ENCODE data around the gene FAM163B.

The FAM163B gene

GRCh38 chr9:133540698-133541025, 68.5 kb downstream of the FAM163B start:
- TF ChIP-seq CTCF (IDR thresholded peaks at IDR 0.05; ENCODE audit: low read depth, low read length), result no peak
- no peak for DNase-seq (ENCODE audit: extremely low read depth, low read depth)

- no peak for DNase-seq (ENCODE audit: extremely low read depth, low read depth)
- TF ChIP-seq CTCF (IDR thresholded peaks at IDR 0.05; ENCODE audit: low read depth, low read length), result no peak
Measured at GRCh38 chr9:133539991-133540697, 69.0 kb downstream of the FAM163B start.

DNA sequence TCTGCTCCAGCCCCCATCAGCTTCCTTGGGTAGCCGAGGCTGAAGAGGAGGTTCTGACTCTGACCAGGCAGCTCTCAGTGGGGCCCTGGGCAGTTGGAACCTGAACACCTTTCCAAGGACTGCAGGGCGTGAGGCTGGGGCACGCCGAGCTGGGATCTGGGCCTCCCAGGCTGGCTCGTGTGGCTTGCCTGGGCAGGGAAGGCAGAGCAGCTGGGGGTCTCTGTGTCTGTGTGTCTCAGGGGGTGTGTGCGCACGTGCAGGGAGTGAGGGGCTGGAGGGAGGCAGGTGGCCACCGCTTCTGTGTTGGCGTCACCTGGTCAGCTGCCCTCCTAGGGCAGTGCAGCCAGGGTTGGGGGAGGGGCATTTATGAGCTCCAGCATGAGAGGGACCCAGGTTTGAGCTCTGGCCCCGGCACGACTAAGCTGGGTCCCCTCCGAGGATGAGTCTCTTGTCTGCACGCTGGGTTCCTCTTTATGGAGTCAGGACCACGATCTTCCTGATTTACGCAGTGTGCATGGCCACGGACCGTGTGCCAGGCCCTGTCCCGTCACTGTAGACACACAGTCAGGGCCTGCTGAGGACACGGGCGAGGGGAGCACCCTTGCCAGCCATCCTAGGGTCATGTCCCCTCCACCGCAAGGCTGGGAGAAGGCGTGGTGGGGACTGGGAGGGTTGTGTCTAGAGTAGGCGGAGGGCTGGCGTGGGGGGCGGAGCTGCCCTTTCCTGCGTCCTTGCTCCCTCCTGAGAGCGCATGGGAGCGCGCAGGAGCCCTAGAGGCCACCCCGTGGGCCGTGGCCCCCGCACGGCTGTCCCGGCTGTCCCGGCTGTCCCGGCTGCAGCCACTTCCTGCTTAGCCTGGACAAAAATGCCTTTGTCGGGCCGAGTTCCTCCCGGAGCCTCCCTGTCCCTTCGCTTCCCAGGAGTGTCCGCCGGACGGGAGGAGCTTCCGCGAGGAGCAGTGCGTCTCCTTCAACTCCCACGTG, 70.0 kb downstream of the FAM163B start:
- DNase-seq (ENCODE audit: extremely low read depth, low read depth), result no peak
- no peak for TF ChIP-seq CTCF (IDR thresholded peaks at IDR 0.05; ENCODE audit: low read depth, low read length)

DNA sequence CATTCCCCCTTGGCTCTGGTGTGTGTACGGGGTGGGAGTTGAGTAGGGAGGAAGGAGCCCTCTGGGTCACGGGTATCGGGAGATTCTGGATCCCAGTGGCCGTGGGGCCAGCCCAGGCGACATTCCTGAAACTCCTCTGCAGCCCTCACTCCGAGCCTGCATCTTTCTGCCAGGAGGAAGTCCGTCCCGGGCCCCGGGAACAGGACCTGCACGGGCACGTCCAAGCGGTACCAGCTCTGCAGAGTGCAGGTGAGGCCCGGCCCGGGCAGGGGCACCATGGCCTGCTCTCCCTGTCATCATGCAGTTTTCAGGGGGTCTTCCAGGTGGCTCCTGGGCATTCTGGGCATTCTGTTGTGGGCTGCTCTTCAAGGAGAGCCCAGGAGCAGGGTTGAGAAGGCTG, 71.0 kb downstream of the FAM163B start:
- TF ChIP-seq CTCF (IDR thresholded peaks at IDR 0.05; ENCODE audit: low read depth, low read length), result no peak
- no peak for DNase-seq (ENCODE audit: extremely low read depth, low read depth)

DNA sequence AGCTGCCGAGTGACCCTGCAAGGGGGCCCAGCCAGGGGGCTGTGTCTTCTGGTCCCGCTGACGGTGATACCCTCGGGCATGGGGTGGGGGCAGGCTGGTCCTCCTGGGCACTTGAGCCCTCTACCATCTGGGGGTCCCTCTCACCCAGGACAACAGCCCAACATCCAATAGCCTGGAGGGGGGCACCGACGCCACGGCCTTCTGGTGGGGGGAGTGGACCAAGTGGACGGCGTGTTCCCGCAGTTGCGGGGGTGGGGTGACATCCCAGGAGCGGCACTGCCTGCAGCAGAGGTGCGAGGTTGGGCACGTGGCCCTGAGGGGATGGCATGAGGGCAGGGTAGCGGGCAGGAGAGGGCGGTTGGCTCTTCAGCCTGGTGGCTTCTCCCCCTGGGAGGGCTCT, 71.9 kb downstream of the FAM163B start:
- TF ChIP-seq CTCF (IDR thresholded peaks at IDR 0.05; ENCODE audit: low read depth, low read length), result no peak
- no peak for DNase-seq (ENCODE audit: extremely low read depth, low read depth)

GRCh38 chr9:133536536-133536935, 72.7 kb downstream of the FAM163B start:
- TF ChIP-seq CTCF (IDR thresholded peaks at IDR 0.05; ENCODE audit: low read depth, low read length), result no peak
- no peak for DNase-seq (ENCODE audit: extremely low read depth, low read depth)

DNA sequence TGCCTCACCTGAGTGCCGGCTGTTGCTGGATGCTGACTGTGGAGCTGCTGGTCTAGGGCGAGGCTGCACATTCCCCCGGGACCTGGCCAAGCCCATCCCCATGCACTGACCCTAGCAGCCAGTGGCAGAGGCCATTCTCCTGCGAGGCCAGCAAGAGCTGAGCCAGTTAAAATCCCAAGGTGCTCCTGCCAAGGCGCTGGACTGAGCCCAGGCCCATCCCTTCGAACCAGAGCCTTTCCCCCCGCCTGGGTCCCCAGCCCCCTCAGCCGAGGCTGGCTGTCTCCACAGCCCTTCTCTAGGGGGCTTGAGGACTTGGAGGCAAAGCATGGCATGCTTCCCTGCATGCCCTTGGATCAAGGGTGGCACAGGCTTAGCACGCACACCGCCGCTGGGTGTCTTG, 73.1 kb downstream of the FAM163B start:
- no peak for TF ChIP-seq CTCF (IDR thresholded peaks at IDR 0.05; ENCODE audit: low read depth, low read length)
- no peak for DNase-seq (ENCODE audit: extremely low read depth, low read depth)
